HepG2 (cell line): ENCODE results near the gene TEDC1. TPM values are rescaled to one million over a fixed set of nuclear protein-coding genes. Genes with fewer than 3 reads are reported as not detected.

Experiments
- IKZF5 ChIP-seq: IDR thresholded peaks from 2 replicates; pipeline ENCODE4 v1.6.1; 2018; ENCODE audit warnings: missing genetic modification reagents, mild to moderate bottlenecking, missing compliant biosample characterization
- LCORL ChIP-seq, 2 experiments: fragments of 450-650 bp in 1 of 2; sonication (generic) in 1 of 2; formaldehyde crosslinking in 1 of 2; IDR thresholded peaks; 2 replicates each; pipeline versions ENCODE4 v1.5.0 to v1.6.1; 2017 to 2020; ENCODE audit warnings: antibody characterized with exemption in 1 of 2, missing genetic modification reagents in 1 of 2
- NCOR1 ChIP-seq: fragments of 200-600 bp; sonication (generic); IDR thresholded peaks from 2 replicates; pipeline ENCODE4 v1.7.0; 2017; ENCODE audit warnings: antibody characterized with exemption, low read length, borderline replicate concordance
- POLR2A ChIP-seq, 2 experiments: IDR thresholded peaks; 2 replicates each; pipeline ENCODE4 v1.6.1; 2011; ENCODE audit warnings: low read depth in 2 of 2, low read length in 2 of 2, mild to moderate bottlenecking in 1 of 2, moderate library complexity in 1 of 2; ENCODE audit not compliant: insufficient read depth in 1 of 2
- TFE3 ChIP-seq: IDR thresholded peaks from 2 replicates; pipeline ENCODE4 v1.6.1; 2016
- ZBTB43 ChIP-seq: sonication (generic); formaldehyde crosslinking; conservative IDR thresholded peaks from 2 replicates; pipeline ENCODE4 v1.4.0; 2020; ENCODE audit warnings: missing genetic modification reagents
- ZHX1 ChIP-seq: sonication (generic); formaldehyde crosslinking; IDR thresholded peaks from 2 replicates; pipeline ENCODE4 v1.8.1; 2022; ENCODE audit warnings: low read depth, mild to moderate bottlenecking, missing genetic modification reagents
- ZNF281 ChIP-seq: sonication (generic); formaldehyde crosslinking; IDR thresholded peaks from 2 replicates; pipeline ENCODE4 v1.4.0; 2020; ENCODE audit warnings: missing genetic modification reagents, borderline replicate concordance
- ZNF296 ChIP-seq: sonication (generic); formaldehyde crosslinking; conservative IDR thresholded peaks from 2 replicates; pipeline ENCODE4 v1.5.0; 2020; ENCODE audit warnings: mild to moderate bottlenecking, missing genetic modification reagents
- ZNF598 ChIP-seq: sonication (generic); formaldehyde crosslinking; IDR thresholded peaks from 2 replicates; pipeline ENCODE4 v1.5.1; 2020; ENCODE audit warnings: mild to moderate bottlenecking, missing genetic modification reagents, borderline replicate concordance
- ZNF746 ChIP-seq: sonication (generic); formaldehyde crosslinking; IDR thresholded peaks from 2 replicates; pipeline ENCODE4 v1.8.0; 2022; ENCODE audit warnings: mild to moderate bottlenecking, missing genetic modification reagents
- ZNF777 ChIP-seq: sonication (generic); formaldehyde crosslinking; IDR thresholded peaks from 2 replicates; pipeline ENCODE4 v1.4.0; 2020; ENCODE audit warnings: missing genetic modification reagents
- ZSCAN5A ChIP-seq: sonication (generic); formaldehyde crosslinking; IDR thresholded peaks from 2 replicates; pipeline ENCODE4 v1.8.0; 2022; ENCODE audit warnings: mild to moderate bottlenecking, missing genetic modification reagents, borderline replicate concordance
- polyA plus RNA-seq, 8 experiments: library from polyadenylated mRNA; depleted of rRNA in 3 of 8; stranded (reverse) in 7 of 8; unstranded in 1 of 8; fragments of >200 nt; fragmentation: Illumina TruSeq in 4 of 8; extraction: Trizol in 4 of 8; gene quantifications; 2 replicates each; pipeline versions ENCODE4 v1.2.1 to v1.2.3, GENCODE V29; 2011 to 2016; ENCODE audit warnings: low read depth in 4 of 8, missing spikeins in 1 of 8, mixed read lengths in 1 of 8; ENCODE audit not compliant: insufficient read depth in 1 of 8
- total RNA-seq, 5 experiments: library from RNA; depleted of rRNA; stranded (reverse); fragments of >200 nt; fragmentation: Illumina TruSeq; extraction: Trizol; gene quantifications; 2 replicates each; pipeline ENCODE4 v1.2.3, GENCODE V29; 2016; ENCODE audit warnings: low read depth in 1 of 5

The TEDC1 gene
- total and polyA plus RNA-seq, 2 of the 13 experiments (the other 11 are each of a cell fraction or from before 2014, with no cell fraction given): 5.7 to 27.4 TPM

- TF ChIP-seq NCOR1: no peak
- TF ChIP-seq ZNF296: peak; percentile 58
- TF ChIP-seq ZNF746 (CRISPR knock-in tag): 0 out of 2 replicates have a peak, but pooled peaks have one; percentile 4
- TF ChIP-seq POLR2A (IDR thresholded peaks at IDR 0.05; ENCODE audit: insufficient read depth in 1 of 2, low read depth in 2 of 2, low read length in 2 of 2): peak in 1 of 2 experiments; percentile 48; a peak in 2 of 4 replicates
- no peak for TF ChIP-seq LCORL (IDR thresholded peaks at IDR 0.05)
- TF ChIP-seq LCORL (CRISPR knock-in tag; IDR thresholded peaks at IDR 0.05): no peak; the same call in 1 of the 2 replicates
- no peak for TF ChIP-seq TFE3 (CRISPR knock-in tag)
- 0 out of 2 replicates have a peak, but pooled peaks have one; percentile 44 for TF ChIP-seq ZBTB43
- TF ChIP-seq ZHX1 (CRISPR knock-in tag): 0 out of 2 replicates have a peak, but pooled peaks have one; percentile 46
- no peak for TF ChIP-seq ZNF777 (CRISPR knock-in tag)
- TF ChIP-seq ZNF598 (CRISPR knock-in tag): peak; percentile 14; the same call in 1 of the 2 replicates
- no peak; the same call in 1 of the 2 replicates for TF ChIP-seq IKZF5
- TF ChIP-seq ZNF281 (CRISPR knock-in tag): peak; percentile 88
- 0 out of 2 replicates have a peak, but pooled peaks have one; percentile 42 for TF ChIP-seq ZSCAN5A (CRISPR knock-in tag)
These were observed 14.8 kb upstream of the TEDC1 start (continued) for GRCh38 chr14:105476097-105476830.
